IPS-11a (cell line): ENCODE measurements around the gene TXNDC16.
"Not testable (repeated sequence)": the region's sequence is repeated elsewhere in the genome, so short reads cannot be mapped to it uniquely, and the experiment has no call there.

Experiments
- H3K4me3 ChIP-seq: one replicate; pipeline ENCODE4 v1.5.1; 2013; ENCODE audit warnings: low read depth, low read length, control low read depth

TXNDC16 gene, protein sequence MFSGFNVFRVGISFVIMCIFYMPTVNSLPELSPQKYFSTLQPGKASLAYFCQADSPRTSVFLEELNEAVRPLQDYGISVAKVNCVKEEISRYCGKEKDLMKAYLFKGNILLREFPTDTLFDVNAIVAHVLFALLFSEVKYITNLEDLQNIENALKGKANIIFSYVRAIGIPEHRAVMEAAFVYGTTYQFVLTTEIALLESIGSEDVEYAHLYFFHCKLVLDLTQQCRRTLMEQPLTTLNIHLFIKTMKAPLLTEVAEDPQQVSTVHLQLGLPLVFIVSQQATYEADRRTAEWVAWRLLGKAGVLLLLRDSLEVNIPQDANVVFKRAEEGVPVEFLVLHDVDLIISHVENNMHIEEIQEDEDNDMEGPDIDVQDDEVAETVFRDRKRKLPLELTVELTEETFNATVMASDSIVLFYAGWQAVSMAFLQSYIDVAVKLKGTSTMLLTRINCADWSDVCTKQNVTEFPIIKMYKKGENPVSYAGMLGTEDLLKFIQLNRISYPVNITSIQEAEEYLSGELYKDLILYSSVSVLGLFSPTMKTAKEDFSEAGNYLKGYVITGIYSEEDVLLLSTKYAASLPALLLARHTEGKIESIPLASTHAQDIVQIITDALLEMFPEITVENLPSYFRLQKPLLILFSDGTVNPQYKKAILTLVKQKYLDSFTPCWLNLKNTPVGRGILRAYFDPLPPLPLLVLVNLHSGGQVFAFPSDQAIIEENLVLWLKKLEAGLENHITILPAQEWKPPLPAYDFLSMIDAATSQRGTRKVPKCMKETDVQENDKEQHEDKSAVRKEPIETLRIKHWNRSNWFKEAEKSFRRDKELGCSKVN

DNA sequence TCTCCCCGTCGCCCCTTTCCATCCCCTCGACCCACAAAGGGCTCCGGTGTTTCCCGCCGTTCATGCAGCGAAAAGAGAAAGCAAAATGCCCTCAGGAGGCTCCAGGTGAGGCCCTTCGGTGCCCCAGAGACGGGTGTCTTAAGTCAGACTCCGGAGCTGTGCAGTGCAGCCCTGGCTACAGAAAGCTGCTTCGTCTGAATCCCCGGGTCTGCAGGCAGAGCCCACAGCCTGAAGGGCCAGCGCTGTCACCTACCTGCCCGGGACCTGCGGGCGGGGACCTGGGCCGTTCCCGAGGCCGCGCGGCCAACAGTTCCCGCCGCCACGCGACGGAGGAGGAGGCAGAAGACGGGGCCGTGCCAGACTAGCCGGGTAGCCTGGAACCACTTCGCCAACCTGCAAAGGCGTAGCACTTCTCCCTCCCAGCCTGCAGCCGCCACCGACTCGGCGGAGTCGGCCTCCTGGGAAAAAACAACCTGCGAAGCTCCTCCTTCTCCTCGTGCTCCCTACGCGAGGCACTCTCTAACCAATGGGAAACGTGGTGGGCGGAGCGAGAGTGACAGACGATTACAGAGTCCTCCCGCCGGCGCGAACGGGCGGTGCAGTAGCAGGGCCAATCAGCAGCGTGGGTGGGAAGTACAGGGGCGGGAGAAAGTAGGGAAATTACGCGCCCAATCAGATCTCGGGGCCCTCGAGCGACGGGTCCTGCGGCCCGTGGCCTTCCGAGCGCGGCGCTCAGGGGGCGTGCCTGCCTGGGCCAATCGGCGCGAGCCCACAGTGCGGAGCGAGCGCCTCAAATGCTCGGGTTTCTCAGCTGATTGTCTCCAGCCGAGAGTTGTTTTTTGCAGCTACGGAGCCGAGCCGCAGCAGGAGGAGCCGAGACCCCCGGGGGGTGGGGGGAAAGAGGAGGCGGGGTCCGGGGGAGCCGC is at the start of gene TXNDC16, which contains the start of gene GPR137C:
TXNDC16 (minus strand) TSS at position 443 of the 926 bp plus-strand sequence. CDS start 8,948 bp downstream, outside the sequence.
GPR137C (plus strand) TSS at position 774 of the 926 bp plus-strand sequence. CDS start 312 bp downstream, outside the sequence.
- peak within 1 kb of the TSS; percentile 76 for H3K4me3 ChIP-seq

DNA sequence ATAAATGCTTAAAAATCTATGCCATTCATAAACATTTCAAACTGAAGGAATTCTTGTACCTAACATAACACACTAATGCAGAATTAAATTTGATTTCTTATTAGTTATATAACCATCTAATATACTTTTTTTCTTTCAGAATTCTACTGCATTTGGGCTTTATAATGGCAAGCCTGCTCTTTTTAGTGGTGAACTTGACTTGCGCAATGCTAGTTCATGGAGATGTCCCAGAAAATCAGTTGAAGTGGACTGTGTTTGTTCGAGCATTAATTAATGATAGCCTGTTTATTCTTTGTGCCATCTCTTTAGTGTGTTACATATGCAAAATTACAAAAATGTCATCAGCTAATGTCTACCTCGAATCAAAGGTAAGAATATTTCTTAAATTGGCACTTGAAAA is 47.7 kb upstream of the TXNDC16 start:
- H3K4me3 ChIP-seq: no peak overlapping the region

DNA sequence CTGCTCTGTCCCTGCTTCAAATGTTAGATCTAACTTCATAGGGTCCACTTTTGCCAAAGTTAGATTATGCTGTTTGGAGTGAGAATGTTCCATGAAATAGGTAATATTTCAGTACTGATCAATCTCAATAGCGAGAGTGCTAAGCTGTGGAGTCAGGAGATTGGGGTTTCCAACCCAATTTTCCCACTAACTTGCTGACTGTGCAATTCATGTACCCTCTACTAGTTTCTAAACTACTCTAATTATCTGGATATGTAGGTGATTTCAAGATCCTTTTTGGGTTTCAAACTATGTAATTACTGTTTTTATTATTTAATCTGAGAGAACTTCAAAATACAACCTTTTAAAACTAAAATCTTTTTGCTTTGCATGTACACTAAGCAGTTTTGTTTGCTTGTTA is 46.3 kb upstream of the TXNDC16 start:
- H3K4me3 ChIP-seq: no peak overlapping the region

DNA sequence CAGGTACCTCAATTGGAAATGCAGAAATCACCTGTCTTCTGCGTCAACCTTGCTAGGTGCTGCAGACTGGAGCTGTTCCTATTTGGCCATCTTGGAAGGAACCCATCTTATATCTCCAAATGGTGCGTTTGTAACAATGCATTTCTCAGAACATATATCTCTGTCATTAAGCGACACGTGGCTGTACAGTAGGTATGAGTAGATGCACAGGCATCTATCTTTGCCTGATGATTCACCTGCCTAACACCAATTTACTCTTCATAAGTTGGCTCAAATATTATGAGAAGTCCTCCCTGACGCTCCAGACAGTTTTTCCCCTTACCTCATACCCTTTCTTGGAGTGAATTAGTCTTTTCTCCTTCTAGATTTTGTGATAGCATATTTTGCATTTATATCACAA is 44.6 kb upstream of the TXNDC16 start:
- H3K4me3 ChIP-seq: no peak overlapping the region

DNA sequence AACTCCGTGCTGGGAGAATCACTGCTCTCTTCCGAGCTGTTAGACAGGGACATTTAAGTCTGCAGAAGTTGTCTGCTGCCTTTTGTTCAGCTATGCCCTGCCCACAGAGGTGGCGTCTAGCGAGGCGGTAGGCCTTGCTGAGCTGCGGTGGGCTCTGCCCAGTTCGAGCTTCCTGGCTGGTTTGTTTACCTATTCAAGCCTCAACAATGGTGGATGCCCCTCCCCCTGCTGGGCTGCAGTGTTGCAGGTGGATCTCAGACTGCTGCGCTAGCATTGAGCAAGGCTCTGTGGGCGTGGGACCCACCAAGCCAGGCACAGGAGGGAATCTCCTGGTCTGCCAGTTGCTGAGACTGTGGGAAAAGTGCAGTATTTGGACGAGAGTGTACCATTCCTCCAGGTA is 44.0 kb upstream of the TXNDC16 start:
- no peak overlapping the region for H3K4me3 ChIP-seq

DNA sequence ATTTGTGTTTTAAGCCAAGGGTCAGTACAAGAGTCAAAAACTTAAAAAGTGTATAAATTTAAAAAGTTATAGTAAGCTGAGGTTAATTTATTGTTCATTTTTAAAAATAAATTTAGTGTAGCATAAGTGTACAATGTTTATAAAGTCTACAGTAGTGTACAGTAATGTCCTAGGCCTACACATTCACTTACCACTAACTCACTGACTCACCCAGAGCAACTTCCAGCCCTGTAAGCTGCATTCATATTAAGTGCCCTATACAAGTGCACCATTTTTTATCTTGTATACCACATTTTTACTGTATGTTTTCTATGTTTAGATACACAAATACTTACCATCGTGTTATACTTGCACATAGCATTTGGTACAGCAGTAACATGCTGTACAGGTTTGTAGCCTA is 38.0 kb upstream of the TXNDC16 start:
- no peak overlapping the region for H3K4me3 ChIP-seq

DNA sequence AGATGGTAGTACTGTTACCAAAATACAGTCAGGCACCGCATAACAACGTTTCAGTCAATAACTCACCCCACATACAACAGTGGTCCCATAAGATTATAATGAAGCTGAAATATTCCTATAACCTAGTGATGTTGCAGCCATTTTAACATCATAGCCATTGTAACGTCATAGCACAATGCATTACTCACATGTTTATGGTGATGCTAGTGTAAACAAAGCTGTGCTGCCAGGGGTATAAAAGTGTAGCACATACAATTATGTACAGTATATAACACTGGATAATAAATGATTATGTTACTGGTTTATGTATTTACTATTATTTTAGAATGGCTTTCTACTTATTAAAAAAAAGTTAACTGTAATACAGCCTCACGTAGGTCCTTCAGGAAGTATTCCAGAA is 37.3 kb upstream of the TXNDC16 start:
- H3K4me3 ChIP-seq: no peak overlapping the region

DNA sequence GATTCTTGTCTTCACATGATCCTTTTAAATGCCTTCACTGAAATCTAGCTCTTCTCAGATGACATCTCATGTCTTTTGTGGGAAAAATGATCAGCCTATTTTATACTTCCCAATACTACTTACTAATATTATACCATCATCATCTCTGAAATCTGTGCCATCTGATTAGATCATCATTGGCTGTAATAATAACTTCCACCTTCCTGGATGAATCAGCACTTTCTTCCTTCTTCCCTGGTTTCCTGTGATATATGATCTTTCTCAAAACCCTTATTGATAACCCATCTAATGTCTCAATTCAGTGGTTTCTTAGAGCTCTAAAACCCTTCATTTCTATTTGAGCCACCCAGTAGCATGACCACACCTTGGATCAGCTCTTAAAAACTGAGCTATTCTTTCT is 31.2 kb upstream of the TXNDC16 start:
- H3K4me3 ChIP-seq: no peak overlapping the region

DNA sequence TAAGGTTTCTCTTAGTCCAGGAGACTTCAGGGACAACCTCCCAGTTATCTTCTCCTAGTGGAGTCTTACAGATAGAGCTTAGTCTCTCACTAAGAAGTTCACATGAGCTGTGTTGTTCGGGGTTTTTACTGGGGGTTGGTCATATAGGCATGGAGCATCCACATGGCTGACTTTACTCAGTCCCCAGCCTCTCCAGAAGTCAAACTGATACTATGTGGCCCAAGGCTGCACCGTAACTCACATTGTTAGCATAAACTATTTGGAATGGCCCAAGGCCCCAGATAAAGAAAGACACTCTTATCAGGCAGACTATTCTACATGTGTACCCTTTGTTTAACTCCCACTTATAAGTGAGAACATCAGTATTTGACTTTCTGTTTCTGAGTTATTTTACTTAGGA is 23.6 kb upstream of the TXNDC16 start:
- H3K4me3 ChIP-seq: no peak overlapping the region

DNA sequence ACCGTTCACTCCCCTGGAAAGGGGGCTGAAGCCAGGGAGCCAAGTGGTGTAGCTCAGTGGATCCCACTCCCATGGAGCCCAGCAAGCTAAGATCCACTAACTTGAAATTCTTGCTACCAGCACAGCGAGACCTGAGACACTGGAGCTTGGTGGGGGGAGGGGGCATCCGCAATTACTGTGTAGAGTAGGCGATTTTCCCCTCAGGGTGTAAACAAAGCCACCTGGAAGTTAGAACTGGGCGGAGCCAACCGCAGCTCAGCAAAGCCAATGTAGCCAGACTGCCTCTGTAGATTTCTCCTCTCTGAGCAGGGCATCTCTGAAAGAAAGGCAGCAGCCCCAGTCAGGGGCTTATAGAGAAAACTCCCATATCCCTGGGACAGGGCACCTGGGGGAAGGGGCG is 16.1 kb upstream of the TXNDC16 start:
- not testable (repeated sequence) for H3K4me3 ChIP-seq

DNA sequence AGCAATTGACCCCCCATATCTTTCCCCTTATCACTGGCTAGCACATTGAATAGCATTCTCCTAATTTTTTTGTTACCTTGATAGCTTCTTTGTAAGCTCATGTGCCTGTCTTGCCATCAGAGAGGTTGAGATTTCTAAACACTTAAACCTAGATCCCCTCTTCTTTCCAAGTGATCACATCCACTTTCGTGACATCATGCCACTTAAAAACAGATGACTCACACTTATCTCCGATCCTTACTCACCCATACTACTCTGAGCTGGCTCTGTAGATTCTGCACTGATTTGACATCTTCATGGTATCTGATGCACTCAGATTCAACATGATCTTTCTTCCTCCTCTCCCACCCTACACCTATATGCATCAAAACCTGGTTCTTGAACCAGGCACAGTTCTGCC is 10.8 kb upstream of the TXNDC16 start:
- no peak overlapping the region for H3K4me3 ChIP-seq

DNA sequence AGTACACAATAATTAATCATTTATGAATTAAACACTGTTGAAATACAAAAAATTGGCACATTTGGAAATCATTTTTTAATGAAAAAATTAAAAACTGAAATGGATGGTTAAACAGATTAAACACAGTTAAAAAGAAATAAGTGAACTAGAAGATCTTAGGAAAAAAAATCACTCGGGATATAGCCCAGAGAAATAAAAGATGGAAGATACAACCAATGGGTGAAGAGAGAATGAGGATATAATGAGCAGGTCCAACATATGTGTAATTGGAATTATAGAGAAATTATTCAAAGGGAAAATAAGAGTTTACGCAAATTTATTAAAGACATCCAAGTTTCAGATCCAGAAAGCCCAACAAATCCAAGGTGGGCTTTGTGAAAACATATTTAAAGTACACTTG is 6.4 kb upstream of the TXNDC16 start:
- H3K4me3 ChIP-seq: no peak overlapping the region

DNA sequence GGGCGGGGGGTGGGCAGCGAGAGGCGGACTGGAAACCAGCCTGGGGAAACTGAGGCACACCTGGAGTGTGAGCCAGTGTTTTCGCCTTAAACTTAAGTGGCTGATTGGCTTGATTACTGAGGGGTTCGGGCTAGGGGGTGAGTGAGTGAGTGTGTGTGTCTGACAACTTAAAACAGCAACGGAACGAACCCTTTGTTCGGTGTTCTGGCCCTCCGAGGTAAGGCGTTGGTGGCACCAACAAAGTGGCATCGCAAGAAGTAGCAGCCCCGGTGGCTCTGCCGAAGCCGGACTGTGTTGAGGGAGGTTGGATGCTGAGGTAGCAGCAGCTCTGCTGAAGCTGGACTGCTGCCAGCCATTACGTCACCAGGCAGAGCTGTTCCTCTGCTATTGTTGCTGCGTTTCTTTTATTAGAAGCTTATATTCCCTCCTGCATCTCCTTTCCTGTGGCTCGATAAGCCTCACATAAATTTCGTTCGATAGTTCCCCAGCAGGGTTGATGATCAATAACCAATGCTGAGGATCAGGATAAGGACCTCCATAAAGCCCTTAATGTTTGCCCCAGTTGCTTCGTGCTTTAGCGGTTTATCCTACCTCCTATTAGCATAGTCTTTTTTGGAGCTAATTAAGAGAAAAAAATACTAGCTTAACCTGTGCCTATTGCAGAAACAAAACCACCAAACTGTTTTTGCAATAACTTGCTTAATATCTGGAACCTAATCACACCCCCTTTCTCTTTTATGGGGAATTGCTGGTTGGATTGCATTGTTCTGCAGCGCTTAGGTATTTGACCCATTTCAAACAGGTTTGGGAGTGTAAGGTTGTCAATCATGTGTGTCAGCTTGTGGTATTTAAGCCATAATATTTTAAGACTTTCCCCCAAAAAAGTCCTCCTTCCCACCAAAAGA is 1.6 kb upstream of the TXNDC16 start:
- peak overlapping the region; percentile 76 for H3K4me3 ChIP-seq

DNA sequence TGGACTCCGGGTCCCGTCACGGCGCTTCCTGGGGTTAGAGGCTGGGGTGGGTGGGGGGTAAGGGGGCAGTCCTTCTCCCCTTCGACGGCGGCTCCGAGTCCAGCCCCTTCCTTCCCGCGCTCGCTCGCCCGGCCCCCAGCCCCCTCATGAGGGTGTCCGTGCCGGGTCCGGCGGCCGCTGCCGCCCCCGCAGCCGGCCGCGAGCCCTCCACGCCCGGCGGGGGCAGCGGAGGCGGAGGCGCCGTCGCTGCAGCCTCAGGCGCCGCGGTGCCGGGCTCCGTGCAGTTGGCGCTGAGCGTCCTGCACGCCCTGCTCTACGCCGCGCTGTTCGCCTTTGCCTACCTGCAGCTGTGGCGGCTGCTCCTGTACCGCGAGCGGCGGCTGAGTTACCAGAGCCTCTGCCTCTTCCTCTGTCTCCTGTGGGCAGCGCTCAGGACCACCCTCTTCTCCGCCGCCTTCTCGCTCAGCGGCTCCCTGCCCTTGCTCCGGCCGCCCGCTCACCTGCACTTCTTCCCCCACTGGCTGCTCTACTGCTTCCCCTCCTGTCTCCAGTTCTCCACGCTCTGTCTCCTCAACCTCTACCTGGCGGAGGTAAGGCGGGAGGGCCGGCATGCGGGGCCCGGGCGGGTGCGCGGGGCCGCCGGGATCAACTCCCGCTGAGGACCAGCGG is 831 bp upstream of the TXNDC16 start:
- H3K4me3 ChIP-seq: peak overlapping the region; percentile 76

DNA sequence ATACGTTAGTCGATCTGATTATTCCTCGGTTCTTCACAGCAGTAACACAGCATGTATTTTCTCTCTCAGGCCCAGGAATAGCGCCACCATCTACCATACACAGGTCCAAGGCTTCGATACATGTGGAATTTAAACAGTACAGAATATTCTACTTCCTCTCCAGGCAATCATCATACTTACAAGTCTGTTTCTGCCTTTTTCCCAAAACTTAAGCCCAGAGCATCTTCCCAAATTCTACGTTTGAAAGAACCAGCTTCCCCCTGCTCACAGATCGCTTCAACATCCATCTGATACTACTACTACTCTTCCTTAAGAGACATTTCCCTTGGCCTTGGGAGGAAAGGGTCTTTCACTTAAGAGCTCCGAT is 626 bp downstream of the TXNDC16 start:
- peak overlapping the region; percentile 55 for H3K4me3 ChIP-seq

DNA sequence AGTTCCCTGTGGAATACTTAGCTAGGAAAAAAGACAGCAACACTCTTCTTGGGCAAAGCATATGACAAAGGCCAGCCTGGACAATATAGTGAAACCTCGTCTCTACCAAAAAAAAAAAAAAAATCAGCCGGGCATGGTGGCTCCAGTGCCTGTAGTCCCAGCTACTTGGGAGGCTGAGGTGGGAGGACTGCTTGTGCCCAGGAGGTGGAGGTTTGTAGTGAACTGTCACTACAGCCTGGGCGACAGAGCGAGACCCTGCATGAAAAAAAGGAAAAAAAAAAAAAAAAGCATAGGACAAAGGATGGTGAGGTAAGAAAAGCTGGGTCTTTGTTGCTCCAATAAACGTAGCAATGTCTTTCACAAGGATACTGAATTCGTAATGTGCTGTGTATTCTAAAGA is 1.1 kb downstream of the TXNDC16 start:
- H3K4me3 ChIP-seq: peak overlapping the region; percentile 55

DNA sequence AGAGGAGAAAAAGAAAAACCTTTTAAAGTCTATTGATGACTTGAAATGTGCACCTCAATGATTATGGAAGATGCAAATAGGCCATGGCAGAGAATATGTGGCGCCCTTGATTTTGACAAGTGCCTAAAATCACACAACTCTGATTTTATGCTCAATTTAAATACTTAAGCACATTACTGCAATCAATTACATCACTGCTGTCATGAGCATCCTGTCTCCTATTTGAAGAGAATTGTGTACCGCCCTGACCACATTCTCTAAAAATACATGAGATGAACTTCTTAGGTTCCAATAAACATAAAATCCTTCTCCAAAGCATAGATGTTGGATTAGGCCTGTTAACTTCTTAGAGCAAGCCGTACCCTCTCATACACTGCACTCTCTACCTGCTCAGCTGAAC is 1.6 kb downstream of the TXNDC16 start:
- no peak overlapping the region for H3K4me3 ChIP-seq

DNA sequence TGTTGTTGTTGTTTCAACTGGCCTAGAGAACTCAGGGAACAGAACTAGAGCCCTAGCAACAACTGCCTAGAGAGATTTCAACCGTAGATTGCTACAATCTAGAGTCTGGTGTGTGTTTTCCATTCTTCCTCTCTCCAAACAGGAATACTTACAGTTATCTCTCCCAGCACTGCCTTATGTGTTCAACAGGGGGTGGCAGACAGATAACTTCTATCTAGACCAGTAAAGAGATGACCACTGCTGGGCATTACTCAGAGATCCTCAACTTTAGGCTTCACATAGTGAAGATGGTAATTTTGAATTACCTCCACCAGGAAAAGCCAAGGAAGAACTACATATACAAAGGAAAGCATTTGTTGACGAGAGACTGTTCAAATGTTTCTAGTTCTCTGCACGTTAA is 4.8 kb downstream of the TXNDC16 start:
- no peak overlapping the region for H3K4me3 ChIP-seq

DNA sequence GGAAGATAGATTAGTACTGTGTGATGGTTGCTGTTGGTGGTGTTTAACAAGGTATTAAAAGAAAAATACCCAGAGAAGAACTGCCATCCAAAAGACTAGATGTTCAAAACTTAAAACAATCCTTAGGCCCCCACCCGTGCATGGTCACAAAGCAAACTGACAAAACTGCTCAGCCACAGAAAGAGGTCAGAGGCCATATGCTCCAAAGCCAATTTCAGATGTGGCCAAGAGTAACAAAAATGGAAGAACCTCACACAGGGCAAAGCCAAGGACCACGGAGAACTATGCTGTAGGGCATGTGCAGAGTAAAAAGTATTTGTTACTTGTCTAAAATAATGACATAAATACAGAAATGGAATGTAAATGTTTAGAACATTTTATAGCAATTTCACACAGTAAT is 5.3 kb downstream of the TXNDC16 start:
- no peak overlapping the region for H3K4me3 ChIP-seq

DNA sequence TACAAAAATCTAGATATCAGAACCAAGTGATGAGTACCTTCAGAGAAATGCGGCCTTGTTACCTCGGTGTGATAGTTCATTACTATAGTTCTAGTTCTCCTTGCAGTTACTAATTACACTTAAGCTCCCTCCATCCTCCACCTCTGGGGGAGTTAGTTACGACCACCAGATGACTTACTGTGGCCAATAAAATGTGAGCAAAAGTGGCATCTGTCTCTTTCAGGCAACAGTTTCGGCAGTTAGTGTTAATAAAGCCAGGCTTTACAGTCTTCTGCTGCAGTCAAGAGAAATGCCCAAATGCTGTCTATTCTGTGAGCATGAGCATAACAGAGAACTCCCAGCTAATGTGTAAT is 6.0 kb downstream of the TXNDC16 start:
- no peak overlapping the region for H3K4me3 ChIP-seq
